Fibroblast of villous mesenchyme (primary cell): Measurements from ENCODE around the gene KIF2A. TPM values are rescaled to one million over a fixed set of nuclear protein-coding genes. Genes with fewer than 3 reads are reported as not detected.

Experiments used
- DNase-seq: peaks from one replicate; pipeline ENCODE4 v3.0.0-alpha.2; 2010; ENCODE audit warnings: low read depth
- H3K4me3 ChIP-seq: 2 replicates; pipeline ENCODE4 v1.5.1; 2011; ENCODE audit warnings: low read depth, mild to moderate bottlenecking, low read length
- total RNA-seq: library from RNA; depleted of rRNA; stranded (reverse); fragments of >200 nt; gene quantifications from 2 replicates; pipeline ENCODE4 v1.2.3, GENCODE V29; 2012
- TF ChIP-seq, protein P1 (sequence below): IDR thresholded peaks from 2 replicates; pipeline ENCODE4 v1.5.1; 2012; ENCODE audit warnings: low read depth, mild to moderate bottlenecking, low read length; ENCODE audit not compliant: insufficient read depth

Gene KIF2A
- total RNA-seq, 1 donor: 69.1 TPM

- TF ChIP-seq, protein P1, sequence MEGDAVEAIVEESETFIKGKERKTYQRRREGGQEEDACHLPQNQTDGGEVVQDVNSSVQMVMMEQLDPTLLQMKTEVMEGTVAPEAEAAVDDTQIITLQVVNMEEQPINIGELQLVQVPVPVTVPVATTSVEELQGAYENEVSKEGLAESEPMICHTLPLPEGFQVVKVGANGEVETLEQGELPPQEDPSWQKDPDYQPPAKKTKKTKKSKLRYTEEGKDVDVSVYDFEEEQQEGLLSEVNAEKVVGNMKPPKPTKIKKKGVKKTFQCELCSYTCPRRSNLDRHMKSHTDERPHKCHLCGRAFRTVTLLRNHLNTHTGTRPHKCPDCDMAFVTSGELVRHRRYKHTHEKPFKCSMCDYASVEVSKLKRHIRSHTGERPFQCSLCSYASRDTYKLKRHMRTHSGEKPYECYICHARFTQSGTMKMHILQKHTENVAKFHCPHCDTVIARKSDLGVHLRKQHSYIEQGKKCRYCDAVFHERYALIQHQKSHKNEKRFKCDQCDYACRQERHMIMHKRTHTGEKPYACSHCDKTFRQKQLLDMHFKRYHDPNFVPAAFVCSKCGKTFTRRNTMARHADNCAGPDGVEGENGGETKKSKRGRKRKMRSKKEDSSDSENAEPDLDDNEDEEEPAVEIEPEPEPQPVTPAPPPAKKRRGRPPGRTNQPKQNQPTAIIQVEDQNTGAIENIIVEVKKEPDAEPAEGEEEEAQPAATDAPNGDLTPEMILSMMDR: no peak
- no peak overlapping the region for H3K4me3 ChIP-seq
- peak; percentile 27 for DNase-seq
Observed at GRCh38 chr5:62395210-62395950, 89.4 kb downstream of the KIF2A start.

GRCh38 chr5:62403411-62404250 is 97.6 kb downstream of the KIF2A start, which contains the start of gene DIMT1:
Gene DIMT1, minus strand, starts transcription at chr5:62403905. Its CDS starts 133 bp downstream, at chr5:62403772.
- peak; percentile 98 for DNase-seq
- TF ChIP-seq, protein P1: no peak
- H3K4me3 ChIP-seq: peak within 1 kb of the TSS; percentile 91

GRCh38 chr5:62412549-62413329 is 106.7 kb downstream of the KIF2A start, which contains the start of gene IPO11:
Gene IPO11, plus strand, starts transcription at chr5:62412763. Its CDS starts 24,517 bp downstream, at chr5:62437280.
- H3K4me3 ChIP-seq: peak within 1 kb of the TSS; percentile 95
- TF ChIP-seq, protein P1: no peak
- DNase-seq: peak; percentile 99

DNA sequence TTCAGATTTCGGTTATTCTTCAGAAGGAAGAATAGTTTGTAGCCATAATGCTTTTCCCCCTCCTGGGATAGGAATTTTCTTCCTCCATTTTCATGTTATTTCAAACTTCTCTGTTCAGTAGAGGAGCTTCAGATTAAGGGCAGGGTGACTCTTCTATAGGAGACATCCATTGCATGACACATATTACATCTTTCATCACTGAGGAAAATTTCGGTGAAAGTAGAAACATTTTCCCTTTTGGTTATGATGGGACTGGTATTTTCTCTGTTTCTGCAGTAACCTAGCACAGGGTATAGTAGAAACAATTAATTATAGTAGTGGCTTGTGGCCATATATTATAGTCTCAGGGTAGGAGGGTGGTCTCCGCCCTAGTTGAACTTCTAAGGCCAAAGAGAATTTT is 107.7 kb downstream of the KIF2A start:
- TF ChIP-seq, protein P1: no peak
- DNase-seq: no peak
- H3K4me3 ChIP-seq: peak overlapping the region; percentile 95

GRCh38 chr5:62418462-62419076 is 112.6 kb downstream of the KIF2A start:
- TF ChIP-seq, protein P1: no peak
- DNase-seq: no peak
- no peak overlapping the region for H3K4me3 ChIP-seq

DNA sequence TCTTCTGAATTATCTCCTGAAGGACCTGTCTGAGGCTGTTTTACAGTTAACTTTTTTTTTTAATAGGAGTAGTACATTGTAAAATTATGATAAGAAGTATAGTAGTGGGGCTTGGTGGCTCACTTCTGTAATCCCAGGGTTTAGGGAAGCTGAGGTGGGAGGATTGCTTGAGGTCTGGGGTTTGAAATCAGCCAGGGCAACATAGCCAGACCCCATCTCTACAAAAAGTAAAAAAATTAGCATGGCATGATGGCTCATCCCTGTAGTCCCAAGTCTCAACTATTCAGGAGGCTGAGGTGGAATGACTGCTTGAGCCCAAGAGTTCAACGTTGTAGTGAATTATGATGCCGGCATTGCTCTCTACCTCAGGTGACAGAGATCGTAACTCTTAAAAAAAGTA is 113.6 kb downstream of the KIF2A start:
- DNase-seq: no peak
- TF ChIP-seq, protein P1: no peak

More for the DNA sequence above, 113.6 kb downstream of the KIF2A start:
- H3K4me3 ChIP-seq: no peak overlapping the region
